ENCODE measurements around the gene SCUBE3. TPM values are rescaled to one million over a fixed set of nuclear protein-coding genes. Genes with fewer than 3 reads are reported as not detected.

The SCUBE3 gene
- total and polyA plus RNA-seq, 12 donors, result 1.2 to 18.8 (median 8.4) TPM

GRCh38 chr6:35229304-35229703 is 15.5 kb downstream of the SCUBE3 start:
- no peak for TF ChIP-seq CTCF (IDR thresholded peaks at IDR 0.05)
- Histone ChIP-seq H3K9me3 (no peaks in the 10 kb centered on the region), H3K4me3 (no peak overlapping the region), H3K27ac (peak overlapping the region in 2 of 10 donors; percentile 28 to 30), H3K27me3 (no peaks in the 10 kb centered on the region), H3K36me3 (peaks cover 0 to 3% (median 0%) of the 10 kb centered on the region in 9 donors), H3K4me1 (peaks cover 13 to 30% (median 23%) of the 10 kb centered on the region in 9 donors)
- DNase-seq, result no peak
- ATAC-seq, result no peak
- WGBS, 2 donors, result 87 to 89% methylated on average over 5 of the region's 5 CpGs
- intact Hi-C loops (cut with DNase I), result no loop called here

- DNase-seq (no peak), ATAC-seq (peak in 1 of 8 donors; percentile 8)
- peaks cover 0 to 10% (median 0%) of the 10 kb centered on the region in 11 donors for H3K9me3 ChIP-seq
- H3K27ac ChIP-seq, result peak overlapping the region in 3 of 10 donors; percentile 11 to 30 (median 28)
- H3K27me3 ChIP-seq, result no peaks in the 10 kb centered on the region
- intact Hi-C loops (cut with DNase I), result no loop called here
- peaks cover 13 to 30% (median 20%) of the 10 kb centered on the region in 9 donors for H3K4me1 ChIP-seq
- H3K4me3 ChIP-seq, result no peak overlapping the region
- TF ChIP-seq CTCF (IDR thresholded peaks at IDR 0.05), result no peak
- peaks cover 0 to 3% (median 0%) of the 10 kb centered on the region in 9 donors for H3K36me3 ChIP-seq
- WGBS, 2 donors, result 91 to 94% methylated on average over 1 of the region's 1 CpG
These were observed 16.7 kb downstream of the SCUBE3 start for GRCh38 chr6:35230498-35230897.

GRCh38 chr6:35230950-35231349 is 17.2 kb downstream of the SCUBE3 start:
- H3K27ac ChIP-seq, result peak overlapping the region in 4 of 10 donors; percentile 19 to 30 (median 26)
- no peaks in the 10 kb centered on the region for H3K27me3 ChIP-seq
- H3K4me1 ChIP-seq, result peaks cover 13 to 30% (median 20%) of the 10 kb centered on the region in 9 donors
- intact Hi-C loops (cut with DNase I), result no loop called here
- peak; percentile 79 to 84 for DNase-seq
- H3K36me3 ChIP-seq, result peaks cover 0 to 3% (median 0%) of the 10 kb centered on the region in 9 donors
- no peak for TF ChIP-seq CTCF (IDR thresholded peaks at IDR 0.05)
- no peak overlapping the region for H3K4me3 ChIP-seq
- ATAC-seq, result peak; percentile 30 to 84 (median 68)
- peaks cover 0 to 10% (median 0%) of the 10 kb centered on the region in 11 donors for H3K9me3 ChIP-seq
- WGBS, 2 donors, result 12 to 14% methylated on average over 1 of the region's 1 CpG

- Histone ChIP-seq H3K36me3 (peaks cover 0 to 3% (median 0%) of the 10 kb centered on the region in 9 donors), H3K4me3 (no peak overlapping the region), H3K27me3 (no peaks in the 10 kb centered on the region), H3K27ac (peak overlapping the region in 3 of 10 donors; percentile 19 to 25 (median 21)), H3K9me3 (peaks cover 0 to 10% (median 0%) of the 10 kb centered on the region in 11 donors), H3K4me1 (peaks cover 13 to 32% (median 21%) of the 10 kb centered on the region in 9 donors)
- TF ChIP-seq CTCF (IDR thresholded peaks at IDR 0.05), result no peak
- no peak for DNase-seq
- intact Hi-C loops (cut with DNase I), result no loop called here
- 78 to 81% methylated on average over 7 of the region's 7 CpGs for WGBS, 2 donors
- ATAC-seq, result peak in 1 of 8 donors; percentile 18
These were observed 17.8 kb downstream of the SCUBE3 start for GRCh38 chr6:35231563-35231962.
